ENCODE results near the gene MSMB.

MSMB gene

GRCh38 chr10:46017733-46018132, 28.3 kb downstream of the MSMB start:
- Histone ChIP-seq H2AFZ (ENCODE audit: low read length) (no peak overlapping the region), H3K36me3 (replicated peaks; ENCODE audit: insufficient read depth, low read length) (peaks cover 16% of the 10 kb centered on the region; the same call in 1 of the 2 replicates), H3K4me1 (ENCODE audit: low read length) (no peaks in the 10 kb centered on the region), H3K9ac (ENCODE audit: low read length) (no peak overlapping the region), H3K79me2 (ENCODE audit: low read length) (peaks cover 98% of the 10 kb centered on the region), H3K4me3 (ENCODE audit: low read length) (no peak overlapping the region), H3F3A (ENCODE audit: insufficient read depth, low read length) (peaks cover 5% of the 10 kb centered on the region; the same call in 1 of the 2 replicates), H3K27ac (ENCODE audit: low read length) (no peak overlapping the region), H3K9me3 (replicated peaks; ENCODE audit: insufficient read depth, low read length) (no peaks in the 10 kb centered on the region), H4K20me1 (ENCODE audit: insufficient read depth, low read length) (peaks cover 51% of the 10 kb centered on the region), H3K27me3 (replicated peaks; ENCODE audit: insufficient read depth, low read length) (no peaks in the 10 kb centered on the region), H3K9me2 (replicated peaks; ENCODE audit: insufficient read depth, low read length) (no peaks in the 10 kb centered on the region), H3K4me2 (ENCODE audit: low read depth, low read length) (no peak overlapping the region)
- TF ChIP-seq EZH2 (optimal IDR thresholded peaks at IDR 0.05; ENCODE audit: low read depth, low read length) = no peak
- no peak for DNase-seq

GRCh38 chr10:46016811-46017210, 29.3 kb downstream of the MSMB start:
- H3K27me3 ChIP-seq (replicated peaks; ENCODE audit: insufficient read depth, low read length) = no peaks in the 10 kb centered on the region
- H3K27ac ChIP-seq (ENCODE audit: low read length) = no peak overlapping the region
- H3K9ac ChIP-seq (ENCODE audit: low read length) = no peak overlapping the region
- H2AFZ ChIP-seq (ENCODE audit: low read length) = no peak overlapping the region
- H3K4me3 ChIP-seq (ENCODE audit: low read length) = no peak overlapping the region
- TF ChIP-seq EZH2phosphoT487 (IDR thresholded peaks at IDR 0.05; ENCODE audit: low read length) (no peak), EZH2 (optimal IDR thresholded peaks at IDR 0.05; ENCODE audit: low read depth, low read length) (no peak)
- TF ChIP-seq, protein P1, sequence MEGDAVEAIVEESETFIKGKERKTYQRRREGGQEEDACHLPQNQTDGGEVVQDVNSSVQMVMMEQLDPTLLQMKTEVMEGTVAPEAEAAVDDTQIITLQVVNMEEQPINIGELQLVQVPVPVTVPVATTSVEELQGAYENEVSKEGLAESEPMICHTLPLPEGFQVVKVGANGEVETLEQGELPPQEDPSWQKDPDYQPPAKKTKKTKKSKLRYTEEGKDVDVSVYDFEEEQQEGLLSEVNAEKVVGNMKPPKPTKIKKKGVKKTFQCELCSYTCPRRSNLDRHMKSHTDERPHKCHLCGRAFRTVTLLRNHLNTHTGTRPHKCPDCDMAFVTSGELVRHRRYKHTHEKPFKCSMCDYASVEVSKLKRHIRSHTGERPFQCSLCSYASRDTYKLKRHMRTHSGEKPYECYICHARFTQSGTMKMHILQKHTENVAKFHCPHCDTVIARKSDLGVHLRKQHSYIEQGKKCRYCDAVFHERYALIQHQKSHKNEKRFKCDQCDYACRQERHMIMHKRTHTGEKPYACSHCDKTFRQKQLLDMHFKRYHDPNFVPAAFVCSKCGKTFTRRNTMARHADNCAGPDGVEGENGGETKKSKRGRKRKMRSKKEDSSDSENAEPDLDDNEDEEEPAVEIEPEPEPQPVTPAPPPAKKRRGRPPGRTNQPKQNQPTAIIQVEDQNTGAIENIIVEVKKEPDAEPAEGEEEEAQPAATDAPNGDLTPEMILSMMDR (IDR thresholded peaks at IDR 0.05; ENCODE audit: low read length) = no peak
- no peaks in the 10 kb centered on the region for H3K9me2 ChIP-seq (replicated peaks; ENCODE audit: insufficient read depth, low read length)
- no peaks in the 10 kb centered on the region for H3K4me1 ChIP-seq (ENCODE audit: low read length)
- H3K79me2 ChIP-seq (ENCODE audit: low read length) = peaks cover 90% of the 10 kb centered on the region
- DNase-seq = no peak
- no peak overlapping the region for H3K4me2 ChIP-seq (ENCODE audit: low read depth, low read length)
- H4K20me1 ChIP-seq (ENCODE audit: insufficient read depth, low read length) = peaks cover 46% of the 10 kb centered on the region
- H3K36me3 ChIP-seq (replicated peaks; ENCODE audit: insufficient read depth, low read length) = peaks cover 16% of the 10 kb centered on the region; the same call in 1 of the 2 replicates
- no peaks in the 10 kb centered on the region for H3K9me3 ChIP-seq (replicated peaks; ENCODE audit: insufficient read depth, low read length)
- peaks cover 4% of the 10 kb centered on the region; the same call in 1 of the 2 replicates for H3F3A ChIP-seq (ENCODE audit: insufficient read depth, low read length)

- Histone ChIP-seq H3K9me3 (replicated peaks; ENCODE audit: insufficient read depth, low read length) (no peaks in the 10 kb centered on the region), H3F3A (ENCODE audit: insufficient read depth, low read length) (peaks cover 4% of the 10 kb centered on the region; the same call in 1 of the 2 replicates), H3K9me2 (replicated peaks; ENCODE audit: insufficient read depth, low read length) (no peaks in the 10 kb centered on the region), H2AFZ (ENCODE audit: low read length) (no peak overlapping the region), H4K20me1 (ENCODE audit: insufficient read depth, low read length) (peaks cover 40% of the 10 kb centered on the region), H3K36me3 (replicated peaks; ENCODE audit: insufficient read depth, low read length) (peaks cover 16% of the 10 kb centered on the region; the same call in 1 of the 2 replicates), H3K79me2 (ENCODE audit: low read length) (peaks cover 87% of the 10 kb centered on the region), H3K4me2 (ENCODE audit: low read depth, low read length) (no peak overlapping the region), H3K9ac (ENCODE audit: low read length) (no peak overlapping the region), H3K27ac (ENCODE audit: low read length) (no peak overlapping the region), H3K27me3 (replicated peaks; ENCODE audit: insufficient read depth, low read length) (no peaks in the 10 kb centered on the region), H3K4me3 (ENCODE audit: low read length) (no peak overlapping the region), H3K4me1 (ENCODE audit: low read length) (no peaks in the 10 kb centered on the region)
- TF ChIP-seq EZH2 (optimal IDR thresholded peaks at IDR 0.05; ENCODE audit: low read depth, low read length) = no peak
- no peak for TF ChIP-seq EZH2phosphoT487 (IDR thresholded peaks at IDR 0.05; ENCODE audit: low read length)
- TF ChIP-seq, protein P1 (IDR thresholded peaks at IDR 0.05; ENCODE audit: low read length) = no peak
- DNase-seq = no peak
Measured at GRCh38 chr10:46016190-46016589, 29.9 kb downstream of the MSMB start.

DNA sequence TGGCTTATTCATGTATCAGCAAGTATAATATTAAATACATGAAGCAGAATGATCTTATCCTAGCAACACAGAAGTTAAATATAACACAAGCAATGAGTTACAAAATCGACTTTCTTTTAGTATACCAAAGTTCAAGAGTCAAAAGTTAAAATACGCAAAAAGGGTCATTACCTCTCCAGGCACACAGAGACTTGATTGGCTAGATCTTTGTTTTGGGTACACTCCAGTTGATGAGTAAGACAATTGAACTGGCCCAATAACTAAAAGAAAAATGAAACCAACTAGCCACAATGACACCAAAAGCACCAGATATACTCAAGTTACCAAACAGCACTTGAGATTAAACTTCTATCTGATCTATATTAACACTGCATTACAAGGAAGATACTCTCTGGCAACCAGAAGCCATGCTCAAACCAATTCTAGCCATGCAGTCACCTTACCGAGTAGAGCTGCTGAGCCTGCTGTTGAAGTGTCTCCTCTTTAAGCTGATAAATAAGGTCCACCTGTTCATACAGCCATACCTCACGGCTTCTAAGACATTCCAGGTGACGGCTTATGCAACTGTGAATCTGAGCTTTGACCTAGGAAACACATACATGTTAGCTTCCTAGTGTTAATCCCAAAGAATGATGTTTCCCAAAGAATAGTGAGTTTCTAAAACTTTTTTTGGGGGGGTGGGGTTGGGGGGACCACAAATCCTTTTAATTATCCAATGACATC, 31.2 kb downstream of the MSMB start:
- H3K27ac ChIP-seq (ENCODE audit: low read length) = no peak overlapping the region
- TF ChIP-seq EZH2phosphoT487 (IDR thresholded peaks at IDR 0.05; ENCODE audit: low read length) = no peak
- no peak for TF ChIP-seq EZH2 (optimal IDR thresholded peaks at IDR 0.05; ENCODE audit: low read depth, low read length)
- TF ChIP-seq, protein P1 (IDR thresholded peaks at IDR 0.05; ENCODE audit: low read length) = no peak
- H3K36me3 ChIP-seq (replicated peaks; ENCODE audit: insufficient read depth, low read length) = peaks cover 21% of the 10 kb centered on the region; the same call in 1 of the 2 replicates
- H3K4me1 ChIP-seq (ENCODE audit: low read length) = no peaks in the 10 kb centered on the region
- H3K9me2 ChIP-seq (replicated peaks; ENCODE audit: insufficient read depth, low read length) = no peaks in the 10 kb centered on the region
- peaks cover 78% of the 10 kb centered on the region for H3K79me2 ChIP-seq (ENCODE audit: low read length)
- H3K27me3 ChIP-seq (replicated peaks; ENCODE audit: insufficient read depth, low read length) = no peaks in the 10 kb centered on the region
- H3K4me2 ChIP-seq (ENCODE audit: low read depth, low read length) = no peak overlapping the region
- H2AFZ ChIP-seq (ENCODE audit: low read length) = no peak overlapping the region
- no peak overlapping the region for H3K4me3 ChIP-seq (ENCODE audit: low read length)
- H3K9me3 ChIP-seq (replicated peaks; ENCODE audit: insufficient read depth, low read length) = no peaks in the 10 kb centered on the region
- H4K20me1 ChIP-seq (ENCODE audit: insufficient read depth, low read length) = peaks cover 27% of the 10 kb centered on the region
- no peak for DNase-seq
- H3K9ac ChIP-seq (ENCODE audit: low read length) = no peak overlapping the region
- H3F3A ChIP-seq (ENCODE audit: insufficient read depth, low read length) = peaks cover 4% of the 10 kb centered on the region; the same call in 1 of the 2 replicates
